Measurements from ENCODE around the gene CHM.

The CHM gene

GRCh38 chrX:85906399-85906798, 141.0 kb downstream of the CHM start:
- H4K8ac ChIP-seq (ENCODE audit: low read depth, low read length) = no peak overlapping the region
- H3K9ac ChIP-seq (ENCODE audit: low read length) = no peak overlapping the region
- H3K79me1 ChIP-seq (ENCODE audit: low read length) = no peaks in the 10 kb centered on the region
- no peaks in the 10 kb centered on the region for H3K4me1 ChIP-seq (ENCODE audit: control insufficient read depth in 1 of 2, insufficient read depth in 2 of 2, low read length in 2 of 2)
- H2AFZ ChIP-seq (ENCODE audit: insufficient read depth, low read length, poor library complexity) = no peak overlapping the region
- H4K91ac ChIP-seq (ENCODE audit: low read depth, low read length) = no peak overlapping the region
- no CpG with 5 or more reads among the region's 2 CpGs for whole genome bisulfite sequencing (ENCODE audit: extremely low coverage, insufficient coverage, insufficient read length)
- H2BK5ac ChIP-seq (ENCODE audit: low read depth, low read length, poor library complexity) = no peak overlapping the region
- H3K18ac ChIP-seq (ENCODE audit: low read length) = no peak overlapping the region
- H2BK12ac ChIP-seq (ENCODE audit: low read length) = no peak overlapping the region
- no peaks in the 10 kb centered on the region for H3K9me3 ChIP-seq (ENCODE audit: insufficient read depth, low read depth, low read length)
- H2AK5ac ChIP-seq (ENCODE audit: low read length) = no peak overlapping the region
- H3K4me3 ChIP-seq (ENCODE audit: low read depth, low read length) = no peak overlapping the region
- H3K23ac ChIP-seq (ENCODE audit: low read length) = no peak overlapping the region
- no peaks in the 10 kb centered on the region for H3K27me3 ChIP-seq (ENCODE audit: insufficient read depth, low read length)
- no peak overlapping the region for H3K4me2 ChIP-seq (ENCODE audit: low read length)
- no peaks in the 10 kb centered on the region for H3K36me3 ChIP-seq (ENCODE audit: control insufficient read depth in 1 of 2, insufficient read depth in 2 of 2, low read length in 2 of 2)
- DNase-seq = no peak
- H3K79me2 ChIP-seq (ENCODE audit: control insufficient read depth, insufficient read depth, low read length, poor library complexity) = no peaks in the 10 kb centered on the region
- no peak overlapping the region for H2BK120ac ChIP-seq (ENCODE audit: insufficient read depth, low read length, poor library complexity)
- H4K12ac ChIP-seq (ENCODE audit: low read depth, low read length) = no peak overlapping the region
- H3K14ac ChIP-seq (ENCODE audit: low read length) = no peak overlapping the region
- no peak overlapping the region for H3K27ac ChIP-seq (ENCODE audit: low read depth, low read length)
- no peak overlapping the region for H3K4ac ChIP-seq (ENCODE audit: low read depth, low read length)

GRCh38 chrX:85905851-85906250, 141.5 kb downstream of the CHM start:
- Histone ChIP-seq H3K4me1 (ENCODE audit: control insufficient read depth in 1 of 2, insufficient read depth in 2 of 2, low read length in 2 of 2) (no peaks in the 10 kb centered on the region), H3K9me3 (ENCODE audit: insufficient read depth, low read depth, low read length) (no peaks in the 10 kb centered on the region), H2BK5ac (ENCODE audit: low read depth, low read length, poor library complexity) (no peak overlapping the region), H2AK5ac (ENCODE audit: low read length) (no peak overlapping the region), H3K4ac (ENCODE audit: low read depth, low read length) (no peak overlapping the region), H2BK12ac (ENCODE audit: low read length) (no peak overlapping the region), H2BK120ac (ENCODE audit: insufficient read depth, low read length, poor library complexity) (no peak overlapping the region), H3K14ac (ENCODE audit: low read length) (no peak overlapping the region), H3K79me1 (ENCODE audit: low read length) (no peaks in the 10 kb centered on the region), H3K4me2 (ENCODE audit: low read length) (no peak overlapping the region), H3K4me3 (ENCODE audit: low read depth, low read length) (no peak overlapping the region), H3K27me3 (ENCODE audit: insufficient read depth, low read length) (no peaks in the 10 kb centered on the region), H3K23ac (ENCODE audit: low read length) (no peak overlapping the region), H3K79me2 (ENCODE audit: control insufficient read depth, insufficient read depth, low read length, poor library complexity) (no peaks in the 10 kb centered on the region), H4K12ac (ENCODE audit: low read depth, low read length) (no peak overlapping the region), H4K8ac (ENCODE audit: low read depth, low read length) (no peak overlapping the region), H2AFZ (ENCODE audit: insufficient read depth, low read length, poor library complexity) (no peak overlapping the region), H4K91ac (ENCODE audit: low read depth, low read length) (no peak overlapping the region), H3K9ac (ENCODE audit: low read length) (no peak overlapping the region), H3K36me3 (ENCODE audit: control insufficient read depth in 1 of 2, insufficient read depth in 2 of 2, low read length in 2 of 2) (no peaks in the 10 kb centered on the region), H3K27ac (ENCODE audit: low read depth, low read length) (no peak overlapping the region), H3K18ac (ENCODE audit: low read length) (no peak overlapping the region)
- no peak for DNase-seq
- WGBS (ENCODE audit: extremely low coverage, insufficient coverage, insufficient read length) = no CpG with 5 or more reads among the region's 3 CpGs

- WGBS (ENCODE audit: extremely low coverage, insufficient coverage, insufficient read length) = no CpG with 5 or more reads among the region's 5 CpGs
- no peaks in the 10 kb centered on the region for H3K9me3 ChIP-seq (ENCODE audit: insufficient read depth, low read depth, low read length)
- no peak overlapping the region for H3K18ac ChIP-seq (ENCODE audit: low read length)
- H3K23ac ChIP-seq (ENCODE audit: low read length) = no peak overlapping the region
- H3K4me2 ChIP-seq (ENCODE audit: low read length) = no peak overlapping the region
- H2BK5ac ChIP-seq (ENCODE audit: low read depth, low read length, poor library complexity) = no peak overlapping the region
- H4K12ac ChIP-seq (ENCODE audit: low read depth, low read length) = no peak overlapping the region
- H2AFZ ChIP-seq (ENCODE audit: insufficient read depth, low read length, poor library complexity) = no peak overlapping the region
- no peak overlapping the region for H2BK120ac ChIP-seq (ENCODE audit: insufficient read depth, low read length, poor library complexity)
- H3K4me3 ChIP-seq (ENCODE audit: low read depth, low read length) = no peak overlapping the region
- no peaks in the 10 kb centered on the region for H3K79me2 ChIP-seq (ENCODE audit: control insufficient read depth, insufficient read depth, low read length, poor library complexity)
- no peak overlapping the region for H3K27ac ChIP-seq (ENCODE audit: low read depth, low read length)
- H2BK12ac ChIP-seq (ENCODE audit: low read length) = no peak overlapping the region
- H3K4me1 ChIP-seq (ENCODE audit: control insufficient read depth in 1 of 2, insufficient read depth in 2 of 2, low read length in 2 of 2) = no peaks in the 10 kb centered on the region
- DNase-seq = no peak
- no peak overlapping the region for H2AK5ac ChIP-seq (ENCODE audit: low read length)
- no peak overlapping the region for H3K9ac ChIP-seq (ENCODE audit: low read length)
- H3K79me1 ChIP-seq (ENCODE audit: low read length) = no peaks in the 10 kb centered on the region
- H3K14ac ChIP-seq (ENCODE audit: low read length) = no peak overlapping the region
- H3K4ac ChIP-seq (ENCODE audit: low read depth, low read length) = no peak overlapping the region
- no peak overlapping the region for H4K91ac ChIP-seq (ENCODE audit: low read depth, low read length)
- H4K8ac ChIP-seq (ENCODE audit: low read depth, low read length) = no peak overlapping the region
- no peaks in the 10 kb centered on the region for H3K27me3 ChIP-seq (ENCODE audit: insufficient read depth, low read length)
- no peaks in the 10 kb centered on the region for H3K36me3 ChIP-seq (ENCODE audit: control insufficient read depth in 1 of 2, insufficient read depth in 2 of 2, low read length in 2 of 2)
Measured at GRCh38 chrX:85903692-85904471, 143.5 kb downstream of the CHM start.

GRCh38 chrX:85897362-85898126, 149.8 kb downstream of the CHM start:
- no peak overlapping the region for H2AFZ ChIP-seq (ENCODE audit: insufficient read depth, low read length, poor library complexity)
- no peak overlapping the region for H2BK120ac ChIP-seq (ENCODE audit: insufficient read depth, low read length, poor library complexity)
- H2AK5ac ChIP-seq (ENCODE audit: low read length) = no peak overlapping the region
- H3K4me3 ChIP-seq (ENCODE audit: low read depth, low read length) = no peak overlapping the region
- no peak overlapping the region for H2BK12ac ChIP-seq (ENCODE audit: low read length)
- H3K79me1 ChIP-seq (ENCODE audit: low read length) = no peaks in the 10 kb centered on the region
- H4K8ac ChIP-seq (ENCODE audit: low read depth, low read length) = no peak overlapping the region
- no peak overlapping the region for H3K9ac ChIP-seq (ENCODE audit: low read length)
- H3K4me1 ChIP-seq (ENCODE audit: control insufficient read depth in 1 of 2, insufficient read depth in 2 of 2, low read length in 2 of 2) = no peaks in the 10 kb centered on the region
- no peak overlapping the region for H2BK5ac ChIP-seq (ENCODE audit: low read depth, low read length, poor library complexity)
- H3K4ac ChIP-seq (ENCODE audit: low read depth, low read length) = no peak overlapping the region
- H3K36me3 ChIP-seq (ENCODE audit: control insufficient read depth in 1 of 2, insufficient read depth in 2 of 2, low read length in 2 of 2) = no peaks in the 10 kb centered on the region
- H4K12ac ChIP-seq (ENCODE audit: low read depth, low read length) = no peak overlapping the region
- no peaks in the 10 kb centered on the region for H3K9me3 ChIP-seq (ENCODE audit: insufficient read depth, low read depth, low read length)
- no peak overlapping the region for H4K91ac ChIP-seq (ENCODE audit: low read depth, low read length)
- H3K23ac ChIP-seq (ENCODE audit: low read length) = no peak overlapping the region
- H3K27me3 ChIP-seq (ENCODE audit: insufficient read depth, low read length) = no peaks in the 10 kb centered on the region
- DNase-seq = no peak
- no peaks in the 10 kb centered on the region for H3K79me2 ChIP-seq (ENCODE audit: control insufficient read depth, insufficient read depth, low read length, poor library complexity)
- H3K18ac ChIP-seq (ENCODE audit: low read length) = no peak overlapping the region
- no peak overlapping the region for H3K27ac ChIP-seq (ENCODE audit: low read depth, low read length)
- no peak overlapping the region for H3K14ac ChIP-seq (ENCODE audit: low read length)
- no peak overlapping the region for H3K4me2 ChIP-seq (ENCODE audit: low read length)
- no CpG with 5 or more reads among the region's 7 CpGs for WGBS (ENCODE audit: extremely low coverage, insufficient coverage, insufficient read length)
